ENCODE measurements around the gene CDHR3. TPM values are rescaled to one million over a fixed set of nuclear protein-coding genes. Genes with fewer than 3 reads are reported as not detected.

CDHR3 gene
- total and polyA plus RNA-seq, 10 of the 15 experiments (the other 5 are each of a cell fraction or from before 2014, with no cell fraction given) = 0.06 to 0.11 TPM; not detected in 8

GRCh38 chr7:106003525-106004064, 40.5 kb downstream of the CDHR3 start (continued):
- TF ChIP-seq JUND (IDR thresholded peaks at IDR 0.05; ENCODE audit: low read depth, low read length) = no peak
- TF ChIP-seq ELK1 (IDR thresholded peaks at IDR 0.05; ENCODE audit: low read depth, low read length) = no peak
- TF ChIP-seq RAD21 (IDR thresholded peaks at IDR 0.05; ENCODE audit: insufficient read depth, low read depth, low read length) = no peak
- TF ChIP-seq ZBED1 (IDR thresholded peaks at IDR 0.05; ENCODE audit: borderline replicate concordance) = no peak
- TF ChIP-seq RUNX3 (IDR thresholded peaks at IDR 0.05; ENCODE audit: low read length) = no peak

DNA sequence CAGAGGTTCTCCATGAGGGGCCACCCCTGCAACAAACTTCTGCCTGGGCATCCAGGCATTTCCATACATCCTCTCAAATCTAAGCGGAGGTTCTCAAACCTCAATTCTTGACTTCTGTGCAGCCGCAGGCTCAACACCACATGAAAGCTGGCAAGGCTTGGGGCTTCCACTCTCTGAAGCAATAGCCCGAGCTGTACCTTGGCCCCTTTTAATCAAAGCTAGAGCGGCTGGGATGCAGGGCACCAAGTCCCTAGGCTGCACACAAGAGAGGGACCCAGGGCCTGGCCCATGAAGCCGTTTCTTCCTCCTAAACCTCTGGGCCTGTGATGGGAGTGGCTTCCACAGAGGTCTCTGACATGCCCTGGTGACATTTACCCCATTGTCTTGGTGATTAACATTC, 43.8 kb downstream of the CDHR3 start:
- H3K27ac ChIP-seq (ENCODE audit: control insufficient read depth, insufficient read depth) = no peak overlapping the region
- H3K4me3 ChIP-seq = no peak overlapping the region
- no peaks in the 10 kb centered on the region for H3K79me2 ChIP-seq (ENCODE audit: control insufficient read depth, insufficient read depth, low read length)
- no peak for ATAC-seq
- in situ Hi-C loops (cut with MboI) = no loop called here
- RAD21 ChIA-PET (ENCODE audit: unreplicated experiment) = interaction anchor here (2.7 kb wide), 1 partner anchor 246 kb away, joined by 15 read pairs; no protein-coding TSS in a partner anchor
- CTCF ChIA-PET = interaction anchor here (0.8 to 6.3 kb wide), 4 partner anchors 35 to 246 kb away, joined by 3 to 68 read pairs (median 6); no protein-coding TSS in a partner anchor
- no peaks in the 10 kb centered on the region for H3K4me1 ChIP-seq (ENCODE audit: control insufficient read depth, insufficient read depth, low read length)
- no peak overlapping the region for H2AFZ ChIP-seq (ENCODE audit: control insufficient read depth, low read depth, low read length)
- no peak overlapping the region for H3K4me2 ChIP-seq (ENCODE audit: control insufficient read depth, insufficient read depth)
- no peak for DNase-seq (ENCODE audit: low read depth, low spot score)
- no peaks in the 10 kb centered on the region for H3K36me3 ChIP-seq (ENCODE audit: control insufficient read depth in 2 of 2, insufficient read depth in 2 of 2, low read length in 1 of 2)
- no peak overlapping the region for H3K9ac ChIP-seq (ENCODE audit: control insufficient read depth, insufficient read depth, low read length)
- H4K20me1 ChIP-seq (ENCODE audit: control insufficient read depth, insufficient read depth) = no peaks in the 10 kb centered on the region
- SMC1A ChIA-PET (ENCODE audit: uncharacterized antibody, unreplicated experiment) = interaction anchor here (1.0 to 2.7 kb wide), 3 partner anchors 13 to 246 kb away, joined by 3 to 34 read pairs (median 3); no protein-coding TSS in a partner anchor
- intact Hi-C loops (cut with micrococcal nuclease; ENCODE audit: unreplicated experiment) = loop anchor here (10.0 kb wide), 1 partner anchor 352 kb away; no protein-coding TSS in a partner anchor
- no TSS peak for BruUV-seq (replicated peaks)
- 53% methylated on average over 5 of the region's 5 CpGs for WGBS (ENCODE audit: insufficient coverage, insufficient replicate concordance, low lambda C conversion rate, missing lambda C conversion rate)
- H3K9me3 ChIP-seq (replicated peaks; ENCODE audit: control insufficient read depth, insufficient read depth, low read length) = peaks cover 5% of the 10 kb centered on the region; the same call in 2 of the 3 replicates
- FAIRE-seq = no peak
- no peaks in the 10 kb centered on the region; a peak in 3 of 4 replicates for H3K27me3 ChIP-seq (replicated peaks in 1 of 2; ENCODE audit: control insufficient read depth in 2 of 2, insufficient read depth in 2 of 2, low read length in 1 of 2)
- POLR2A ChIA-PET = no interaction called here
- TF ChIP-seq, protein P1, sequence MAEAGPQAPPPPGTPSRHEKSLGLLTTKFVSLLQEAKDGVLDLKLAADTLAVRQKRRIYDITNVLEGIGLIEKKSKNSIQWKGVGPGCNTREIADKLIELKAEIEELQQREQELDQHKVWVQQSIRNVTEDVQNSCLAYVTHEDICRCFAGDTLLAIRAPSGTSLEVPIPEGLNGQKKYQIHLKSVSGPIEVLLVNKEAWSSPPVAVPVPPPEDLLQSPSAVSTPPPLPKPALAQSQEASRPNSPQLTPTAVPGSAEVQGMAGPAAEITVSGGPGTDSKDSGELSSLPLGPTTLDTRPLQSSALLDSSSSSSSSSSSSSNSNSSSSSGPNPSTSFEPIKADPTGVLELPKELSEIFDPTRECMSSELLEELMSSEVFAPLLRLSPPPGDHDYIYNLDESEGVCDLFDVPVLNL (IDR thresholded peaks at IDR 0.05; ENCODE audit: low read depth, low read length) = no peak
- TF ChIP-seq POLR2A (IDR thresholded peaks at IDR 0.05; ENCODE audit: low read depth, low read length) (no peak), EED (IDR thresholded peaks at IDR 0.05; ENCODE audit: low read depth) (no peak), RUNX3 (IDR thresholded peaks at IDR 0.05; ENCODE audit: low read length) (no peak), ZNF274 (IDR thresholded peaks at IDR 0.05; ENCODE audit: insufficient read depth, insufficient read length) (no peak), REST (IDR thresholded peaks at IDR 0.05; ENCODE audit: low read depth, low read length) (no peak)
- TF ChIP-seq, protein P2, sequence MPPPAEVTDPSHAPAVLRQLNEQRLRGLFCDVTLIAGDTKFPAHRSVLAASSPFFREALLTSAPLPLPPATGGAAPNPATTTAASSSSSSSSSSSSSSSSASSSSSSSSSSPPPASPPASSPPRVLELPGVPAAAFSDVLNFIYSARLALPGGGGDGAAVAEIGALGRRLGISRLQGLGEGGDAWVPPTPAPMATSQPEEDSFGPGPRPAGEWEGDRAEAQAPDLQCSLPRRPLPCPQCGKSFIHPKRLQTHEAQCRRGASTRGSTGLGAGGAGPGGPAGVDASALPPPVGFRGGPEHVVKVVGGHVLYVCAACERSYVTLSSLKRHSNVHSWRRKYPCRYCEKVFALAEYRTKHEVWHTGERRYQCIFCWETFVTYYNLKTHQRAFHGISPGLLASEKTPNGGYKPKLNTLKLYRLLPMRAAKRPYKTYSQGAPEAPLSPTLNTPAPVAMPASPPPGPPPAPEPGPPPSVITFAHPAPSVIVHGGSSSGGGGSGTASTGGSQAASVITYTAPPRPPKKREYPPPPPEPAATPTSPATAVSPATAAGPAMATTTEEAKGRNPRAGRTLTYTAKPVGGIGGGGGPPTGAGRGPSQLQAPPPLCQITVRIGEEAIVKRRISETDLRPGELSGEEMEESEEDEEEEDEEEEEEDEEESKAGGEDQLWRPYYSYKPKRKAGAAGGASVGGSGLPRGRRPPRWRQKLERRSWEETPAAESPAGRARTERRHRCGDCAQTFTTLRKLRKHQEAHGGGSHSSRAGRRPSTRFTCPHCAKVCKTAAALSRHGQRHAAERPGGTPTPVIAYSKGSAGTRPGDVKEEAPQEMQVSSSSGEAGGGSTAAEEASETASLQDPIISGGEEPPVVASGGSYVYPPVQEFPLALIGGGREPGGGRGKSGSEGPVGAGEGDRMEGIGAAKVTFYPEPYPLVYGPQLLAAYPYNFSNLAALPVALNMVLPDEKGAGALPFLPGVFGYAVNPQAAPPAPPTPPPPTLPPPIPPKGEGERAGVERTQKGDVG (CRISPR knock-in tag; IDR thresholded peaks at IDR 0.05) = no peak
- TF ChIP-seq, protein P3, sequence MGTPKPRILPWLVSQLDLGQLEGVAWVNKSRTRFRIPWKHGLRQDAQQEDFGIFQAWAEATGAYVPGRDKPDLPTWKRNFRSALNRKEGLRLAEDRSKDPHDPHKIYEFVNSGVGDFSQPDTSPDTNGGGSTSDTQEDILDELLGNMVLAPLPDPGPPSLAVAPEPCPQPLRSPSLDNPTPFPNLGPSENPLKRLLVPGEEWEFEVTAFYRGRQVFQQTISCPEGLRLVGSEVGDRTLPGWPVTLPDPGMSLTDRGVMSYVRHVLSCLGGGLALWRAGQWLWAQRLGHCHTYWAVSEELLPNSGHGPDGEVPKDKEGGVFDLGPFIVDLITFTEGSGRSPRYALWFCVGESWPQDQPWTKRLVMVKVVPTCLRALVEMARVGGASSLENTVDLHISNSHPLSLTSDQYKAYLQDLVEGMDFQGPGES (IDR thresholded peaks at IDR 0.05) = no peak

Data from GM12878 (cell line).